ENCODE measurements around the gene TTC39C. TPM values are rescaled to one million over a fixed set of nuclear protein-coding genes. Genes with fewer than 3 reads are reported as not detected.

The TTC39C gene
- total and polyA plus RNA-seq, 7 donors, result 2.3 to 36.9 (median 27.0) TPM

GRCh38 chr18:24010673-24011072 is 3.9 kb upstream of the TTC39C start:
- Histone ChIP-seq H3K9me3 (no peaks in the 10 kb centered on the region), H3K36me3 (no peaks in the 10 kb centered on the region), H3K27me3 (no peaks in the 10 kb centered on the region), H3K4me3 (no peak overlapping the region), H3K27ac (no peak overlapping the region), H3K4me1 (peaks cover 0 to 10% (median 4%) of the 10 kb centered on the region in 4 donors)
- 79 to 82% methylated on average over 7 of the region's 7 CpGs for whole genome bisulfite sequencing, 2 donors
- intact Hi-C loops (cut with DNase I), result loop anchor here (5.0 kb wide), 1 partner anchor 67 kb away; no protein-coding TSS in a partner anchor
- TF ChIP-seq EP300 (IDR thresholded peaks at IDR 0.05) (no peak), POLR2A (IDR thresholded peaks at IDR 0.05) (no peak), POLR2AphosphoS5 (IDR thresholded peaks at IDR 0.05) (no peak)
- TF ChIP-seq, protein P1, sequence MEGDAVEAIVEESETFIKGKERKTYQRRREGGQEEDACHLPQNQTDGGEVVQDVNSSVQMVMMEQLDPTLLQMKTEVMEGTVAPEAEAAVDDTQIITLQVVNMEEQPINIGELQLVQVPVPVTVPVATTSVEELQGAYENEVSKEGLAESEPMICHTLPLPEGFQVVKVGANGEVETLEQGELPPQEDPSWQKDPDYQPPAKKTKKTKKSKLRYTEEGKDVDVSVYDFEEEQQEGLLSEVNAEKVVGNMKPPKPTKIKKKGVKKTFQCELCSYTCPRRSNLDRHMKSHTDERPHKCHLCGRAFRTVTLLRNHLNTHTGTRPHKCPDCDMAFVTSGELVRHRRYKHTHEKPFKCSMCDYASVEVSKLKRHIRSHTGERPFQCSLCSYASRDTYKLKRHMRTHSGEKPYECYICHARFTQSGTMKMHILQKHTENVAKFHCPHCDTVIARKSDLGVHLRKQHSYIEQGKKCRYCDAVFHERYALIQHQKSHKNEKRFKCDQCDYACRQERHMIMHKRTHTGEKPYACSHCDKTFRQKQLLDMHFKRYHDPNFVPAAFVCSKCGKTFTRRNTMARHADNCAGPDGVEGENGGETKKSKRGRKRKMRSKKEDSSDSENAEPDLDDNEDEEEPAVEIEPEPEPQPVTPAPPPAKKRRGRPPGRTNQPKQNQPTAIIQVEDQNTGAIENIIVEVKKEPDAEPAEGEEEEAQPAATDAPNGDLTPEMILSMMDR (IDR thresholded peaks at IDR 0.05), result no peak
- no peak for DNase-seq

GRCh38 chr18:24011123-24011917 is 3.2 kb upstream of the TTC39C start:
- intact Hi-C loops (cut with DNase I), result loop anchor here (5.0 kb wide), 1 partner anchor 66 kb away; no protein-coding TSS in a partner anchor
- Histone ChIP-seq H3K9me3 (no peaks in the 10 kb centered on the region), H3K27ac (no peak overlapping the region), H3K4me1 (peaks cover 0 to 16% (median 7%) of the 10 kb centered on the region in 4 donors), H3K4me3 (no peak overlapping the region), H3K27me3 (no peaks in the 10 kb centered on the region), H3K36me3 (no peaks in the 10 kb centered on the region)
- 65 to 84% methylated on average over 5 of the region's 5 CpGs for WGBS, 2 donors
- DNase-seq, result no peak
- TF ChIP-seq EP300 (IDR thresholded peaks at IDR 0.05) (no peak), POLR2AphosphoS5 (IDR thresholded peaks at IDR 0.05) (no peak), POLR2A (IDR thresholded peaks at IDR 0.05) (no peak)
- TF ChIP-seq, protein P1 (IDR thresholded peaks at IDR 0.05), result no peak

DNA sequence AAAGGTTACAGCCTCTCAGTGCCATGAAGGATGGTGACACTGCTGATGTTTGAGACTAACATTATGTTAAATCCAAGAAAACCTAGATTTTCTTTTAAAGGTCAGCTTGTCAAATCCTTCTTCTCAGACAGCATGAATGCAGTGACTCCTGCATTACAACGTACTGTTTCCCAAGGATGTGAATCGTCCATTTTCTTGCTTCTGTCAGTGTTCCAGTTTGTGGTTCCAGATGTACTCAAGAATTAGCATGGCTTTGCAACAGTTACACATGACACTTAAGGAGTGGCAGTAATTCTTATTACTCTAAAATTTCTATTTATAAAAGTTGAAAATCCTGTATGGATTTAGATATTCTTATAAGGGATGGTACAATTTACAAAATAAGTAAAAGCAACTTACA is 1.5 kb upstream of the TTC39C start:
- Histone ChIP-seq H3K27me3 (no peaks in the 10 kb centered on the region), H3K9me3 (no peaks in the 10 kb centered on the region), H3K27ac (peak overlapping the region in 1 of 4 donors; percentile 87), H3K4me1 (peaks cover 0 to 20% (median 8%) of the 10 kb centered on the region in 4 donors), H3K4me3 (no peak overlapping the region), H3K36me3 (no peaks in the 10 kb centered on the region)
- 78 to 80% methylated on average over 2 of the region's 2 CpGs for WGBS, 2 donors
- no peak for TF ChIP-seq EP300 (IDR thresholded peaks at IDR 0.05)
- TF ChIP-seq, protein P1 (IDR thresholded peaks at IDR 0.05), result no peak
- TF ChIP-seq POLR2AphosphoS5 (IDR thresholded peaks at IDR 0.05), result no peak
- TF ChIP-seq POLR2A (IDR thresholded peaks at IDR 0.05), result no peak
- intact Hi-C loops (cut with DNase I), result loop anchor here (5.0 kb wide), 1 partner anchor 64 kb away; no protein-coding TSS in a partner anchor
- DNase-seq, result no peak

- TF ChIP-seq POLR2AphosphoS5 (IDR thresholded peaks at IDR 0.05), result peak; percentile 31 to 67 (median 44)
- TF ChIP-seq, protein P1 (IDR thresholded peaks at IDR 0.05), result no peak
- peak in 1 of 2 donors; percentile 21 for TF ChIP-seq POLR2A (IDR thresholded peaks at IDR 0.05)
- TF ChIP-seq EP300 (IDR thresholded peaks at IDR 0.05), result no peak
- Histone ChIP-seq H3K9me3 (no peaks in the 10 kb centered on the region), H3K4me1 (peaks cover 0 to 20% (median 8%) of the 10 kb centered on the region in 4 donors), H3K27ac (peak overlapping the region; percentile 87 to 89 (median 87)), H3K27me3 (no peaks in the 10 kb centered on the region), H3K36me3 (no peaks in the 10 kb centered on the region), H3K4me3 (peak overlapping the region; percentile 77 to 95 (median 89))
- DNase-seq, result peak; percentile 74
- 1% methylated on average over 50 of the region's 50 CpGs for WGBS, 2 donors
- intact Hi-C loops (cut with DNase I), result loop anchor here (1.0 to 5.0 kb wide), 2 partner anchors 57 to 62 kb away; no protein-coding TSS in a partner anchor
These were observed 558 bp downstream of the TTC39C start for GRCh38 chr18:24014986-24015638.
